Endothelial cell of umbilical vein (primary cell): ENCODE results near the gene WIF1. TPM values are rescaled to one million over a fixed set of nuclear protein-coding genes. Genes with fewer than 3 reads are reported as not detected.

Source experiments
- BruUV-seq: library from RNA; stranded (reverse); fragments of 400-500 nt; replicated peaks from 2 replicates; lab custom pipeline; 2021; lab: Mats Ljungman, UMichigan
- CTCF ChIA-PET: fragments of 300-600, 350-600 bp; sonication (Branson Sonifier 250); formaldehyde crosslinking; loops from one replicate; lab custom pipeline; 2021; ENCODE audit warnings: antibody characterized with exemption, inconsistent platforms; lab: Charles Lee
- POLR2A ChIA-PET: fragments of 300-600, 350-600 bp; sonication (Branson Sonifier 250); formaldehyde crosslinking; loops from one replicate; lab custom pipeline; 2021; ENCODE audit warnings: antibody characterized with exemption, inconsistent platforms; lab: Charles Lee
- DNase-seq: peaks from one replicate; pipeline ENCODE4 v3.0.0-alpha.2; 2011; ENCODE audit warnings: low read depth, low spot score
- FAIRE-seq: peaks from 2 replicates; lab custom pipeline; 2011; peaks lifted over from hg19 to GRCh38; lab: Jason Lieb, UNC
- H2AFZ ChIP-seq: 2 replicates; pipeline ENCODE4 v1.6.0; 2012; ENCODE audit warnings: low read depth, low read length, control low read depth, inconsistent platforms
- H3K27ac ChIP-seq: 2 replicates; pipeline ENCODE4 v1.5.1; 2011; ENCODE audit warnings: low read depth, mild to moderate bottlenecking, control low read depth, low read length, moderate library complexity; ENCODE audit not compliant: insufficient read depth
- H3K27me3 ChIP-seq, 2 experiments: 2 replicates each; pipeline versions ENCODE4 v1.6.0 to v1.6.1; 2011; ENCODE audit warnings: low read length in 2 of 2, mixed read lengths in 1 of 2; ENCODE audit not compliant: control insufficient read depth in 2 of 2, insufficient read depth in 2 of 2
- H3K36me3 ChIP-seq, 2 experiments: 2 replicates in 1 of 2; 3 replicates in 1 of 2; pipeline ENCODE4 v1.5.1; 2011; ENCODE audit warnings: low read length in 2 of 2, mild to moderate bottlenecking in 1 of 2, moderate library complexity in 1 of 2; ENCODE audit not compliant: control insufficient read depth in 2 of 2, insufficient read depth in 2 of 2; ENCODE audit errors: extremely low read depth in 1 of 2
- H3K4me1 ChIP-seq: 3 replicates; pipeline ENCODE4 v1.5.1; 2011; ENCODE audit warnings: mild to moderate bottlenecking, low read length; ENCODE audit not compliant: control insufficient read depth, insufficient read depth; ENCODE audit errors: extremely low read depth
- H3K4me2 ChIP-seq: 2 replicates; pipeline ENCODE4 v1.6.1; 2011; ENCODE audit warnings: low read length, control low read depth, mixed read lengths; ENCODE audit not compliant: insufficient read depth
- H3K4me3 ChIP-seq, 3 experiments: fragments of 200-600 bp in 1 of 3; sonication (generic), shearing (Covaris generic) in 1 of 3; replicated peaks in 1 of 3; 2 replicates each; pipeline ENCODE4 v1.5.1; 2011 to 2016; ENCODE audit warnings: control low read depth in 3 of 3, low read length in 3 of 3, mild to moderate bottlenecking in 2 of 3, inconsistent platforms in 1 of 3, low read depth in 1 of 3, moderate library complexity in 1 of 3; ENCODE audit not compliant: insufficient read depth in 1 of 3
- H3K79me2 ChIP-seq: 2 replicates; pipeline ENCODE4 v1.6.0; 2012; ENCODE audit warnings: low read length, inconsistent platforms; ENCODE audit not compliant: control insufficient read depth, insufficient read depth
- H3K9ac ChIP-seq: replicated peaks from 2 replicates; pipeline ENCODE3; 2011; ENCODE audit warnings: low read length, control low read depth; ENCODE audit not compliant: insufficient read depth; ENCODE audit errors: extremely low read depth
- H3K9me1 ChIP-seq: replicated peaks from 3 replicates; pipeline ENCODE4 v1.6.0; 2011; ENCODE audit warnings: mild to moderate bottlenecking, low read length; ENCODE audit not compliant: control insufficient read depth, insufficient read depth; ENCODE audit errors: extremely low read depth
- H3K9me3 ChIP-seq: replicated peaks from 2 replicates; pipeline ENCODE4 v1.5.1; 2012; ENCODE audit warnings: low read length, inconsistent platforms; ENCODE audit not compliant: control insufficient read depth, insufficient read depth
- H4K20me1 ChIP-seq: replicated peaks from 2 replicates; pipeline ENCODE3; 2011; ENCODE audit warnings: mild to moderate bottlenecking, low read length; ENCODE audit not compliant: control insufficient read depth, insufficient read depth; ENCODE audit errors: extremely low read depth
- EZH2 ChIP-seq: IDR thresholded peaks from 2 replicates; pipeline ENCODE4 v1.6.1; 2012; ENCODE audit warnings: borderline replicate concordance, low read depth, mild to moderate bottlenecking, moderate library complexity, low read length, inconsistent platforms; ENCODE audit not compliant: severe bottlenecking
- FOS ChIP-seq: IDR thresholded peaks from 2 replicates; pipeline ENCODE4 v1.6.1; 2011; ENCODE audit warnings: mild to moderate bottlenecking, low read length, moderate library complexity, borderline replicate concordance; ENCODE audit not compliant: insufficient read depth
- GATA2 ChIP-seq: IDR thresholded peaks from 2 replicates; pipeline ENCODE4 v1.7.0; 2011; ENCODE audit warnings: low read depth, mild to moderate bottlenecking, moderate library complexity, mixed read lengths, low read length; ENCODE audit not compliant: insufficient read length, insufficient read depth
- JUN ChIP-seq: IDR thresholded peaks from 2 replicates; pipeline ENCODE4 v1.6.1; 2011; ENCODE audit warnings: borderline replicate concordance, low read depth; ENCODE audit not compliant: insufficient read length, insufficient read depth
- MYC ChIP-seq: IDR thresholded peaks from one replicate; pipeline ENCODE4 v1.6.1; 2011; ENCODE audit warnings: mild to moderate bottlenecking, low read depth, low read length
- POLR2A ChIP-seq: IDR thresholded peaks from 2 replicates; pipeline ENCODE4 v1.6.1; 2012; ENCODE audit warnings: low read depth, mild to moderate bottlenecking, control low read depth, low read length
- POLR2AphosphoS5 ChIP-seq: IDR thresholded peaks from 2 replicates; pipeline ENCODE4 v1.6.1; 2012; ENCODE audit warnings: low read depth, mild to moderate bottlenecking, control low read depth, low read length, moderate library complexity; ENCODE audit not compliant: insufficient read depth
- dilution Hi-C: fragments of 300-500 bp; cut with MboI; formaldehyde crosslinking; loops from one replicate; pipeline ENCODE4 v1.15.0; 2019; ENCODE audit warnings: low sequenced_read_pairs; ENCODE audit not compliant: extremely low pct_ligation_motif_present
- intact Hi-C: fragments of 100-400 bp; cut with micrococcal nuclease; formaldehyde crosslinking; loops from one replicate; pipeline ENCODE4 v1.10.0; 2022
- polyA plus RNA-seq, 4 experiments: library from polyadenylated mRNA; depleted of rRNA in 3 of 4; stranded (reverse) in 3 of 4; unstranded in 1 of 4; fragments of >200 nt; gene quantifications; 2 replicates each; pipeline versions ENCODE4 v1.2.1 to v1.2.3, GENCODE V29; 2011 to 2012; ENCODE audit warnings: missing spikeins in 1 of 4
- total RNA-seq: library from RNA; stranded (reverse); gene quantifications from 2 replicates; pipeline ENCODE4 v1.2.3, GENCODE V29; 2021
- TF ChIP-seq, protein P1 (sequence below), 2 donors: IDR thresholded peaks; 1 replicate in 1 of 2; 2 replicates in 1 of 2; pipeline ENCODE4 v1.5.1; 2011; ENCODE audit warnings: low read length in 2 of 2, mild to moderate bottlenecking in 2 of 2, moderate library complexity in 2 of 2, control low read depth in 1 of 2, inconsistent platforms in 1 of 2, low read depth in 1 of 2; ENCODE audit not compliant: insufficient read depth in 1 of 2; ENCODE audit errors: extremely low read depth in 1 of 2
- TF ChIP-seq, protein P2 (sequence below): IDR thresholded peaks from 2 replicates; pipeline ENCODE4 v1.6.1; 2011; ENCODE audit not compliant: insufficient read depth, insufficient read length

The WIF1 gene
- total and polyA plus RNA-seq, 2 donors (not counting 3 experiments of a cell fraction or from before 2014, with no cell fraction given): not detected

DNA sequence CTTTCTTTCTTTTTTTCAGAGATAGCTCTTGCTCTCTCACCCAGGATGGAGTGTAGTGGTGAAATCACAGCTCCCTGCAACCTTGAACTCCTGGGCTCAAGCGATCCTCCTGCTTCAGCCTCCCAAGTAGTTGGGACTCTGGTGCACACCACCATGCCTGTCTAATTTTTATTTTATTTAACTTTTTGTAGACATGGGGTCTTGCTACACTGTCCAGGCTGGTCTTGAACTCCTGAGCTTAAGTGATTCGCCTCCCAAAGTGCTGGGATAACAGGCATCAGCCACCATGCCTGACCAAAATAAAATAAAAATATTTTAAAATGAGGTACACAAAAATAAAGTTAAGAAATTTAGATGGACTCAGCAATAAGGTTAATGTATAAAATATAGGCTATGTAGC is 43.1 kb upstream of the WIF1 start:
- POLR2A ChIA-PET: no interaction called here
- TF ChIP-seq POLR2A: no peak
- no peak for TF ChIP-seq EZH2
- TF ChIP-seq JUN: no peak
- TF ChIP-seq, protein P1, sequence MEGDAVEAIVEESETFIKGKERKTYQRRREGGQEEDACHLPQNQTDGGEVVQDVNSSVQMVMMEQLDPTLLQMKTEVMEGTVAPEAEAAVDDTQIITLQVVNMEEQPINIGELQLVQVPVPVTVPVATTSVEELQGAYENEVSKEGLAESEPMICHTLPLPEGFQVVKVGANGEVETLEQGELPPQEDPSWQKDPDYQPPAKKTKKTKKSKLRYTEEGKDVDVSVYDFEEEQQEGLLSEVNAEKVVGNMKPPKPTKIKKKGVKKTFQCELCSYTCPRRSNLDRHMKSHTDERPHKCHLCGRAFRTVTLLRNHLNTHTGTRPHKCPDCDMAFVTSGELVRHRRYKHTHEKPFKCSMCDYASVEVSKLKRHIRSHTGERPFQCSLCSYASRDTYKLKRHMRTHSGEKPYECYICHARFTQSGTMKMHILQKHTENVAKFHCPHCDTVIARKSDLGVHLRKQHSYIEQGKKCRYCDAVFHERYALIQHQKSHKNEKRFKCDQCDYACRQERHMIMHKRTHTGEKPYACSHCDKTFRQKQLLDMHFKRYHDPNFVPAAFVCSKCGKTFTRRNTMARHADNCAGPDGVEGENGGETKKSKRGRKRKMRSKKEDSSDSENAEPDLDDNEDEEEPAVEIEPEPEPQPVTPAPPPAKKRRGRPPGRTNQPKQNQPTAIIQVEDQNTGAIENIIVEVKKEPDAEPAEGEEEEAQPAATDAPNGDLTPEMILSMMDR (IDR thresholded peaks at IDR 0.05; ENCODE audit: extremely low read depth in 1 of 2, insufficient read depth in 1 of 2, low read depth in 1 of 2, low read length in 2 of 2): no peak
- TF ChIP-seq MYC: no peak
- no peak for TF ChIP-seq FOS
- TF ChIP-seq, protein P2, sequence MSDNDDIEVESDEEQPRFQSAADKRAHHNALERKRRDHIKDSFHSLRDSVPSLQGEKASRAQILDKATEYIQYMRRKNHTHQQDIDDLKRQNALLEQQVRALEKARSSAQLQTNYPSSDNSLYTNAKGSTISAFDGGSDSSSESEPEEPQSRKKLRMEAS: no peak
- TF ChIP-seq POLR2AphosphoS5: no peak
- TF ChIP-seq GATA2: no peak
- Histone ChIP-seq H3K4me2 (no peak overlapping the region), H3K36me3 (no peaks in the 10 kb centered on the region), H3K9me3 (no peaks in the 10 kb centered on the region), H3K79me2 (peaks cover 3% of the 10 kb centered on the region), H3K4me1 (peaks cover 7% of the 10 kb centered on the region), H3K27me3 (peaks cover 0 to 2% of the 10 kb centered on the region in 2 experiments), H3K27ac (no peak overlapping the region), H4K20me1 (no peaks in the 10 kb centered on the region), H3K9me1 (no peaks in the 10 kb centered on the region), H2AFZ (no peak overlapping the region), H3K4me3 (no peak overlapping the region), H3K9ac (no peak overlapping the region)
- CTCF ChIA-PET: interaction anchor here (0.6 to 0.8 kb wide), 2 partner anchors 27 to 68 kb away, joined by 3 to 4 read pairs; no protein-coding TSS in a partner anchor
- FAIRE-seq (no peak), DNase-seq (no peak)
- dilution Hi-C loops (no loop called here), intact Hi-C loops (no loop called here)
- BruUV-seq: no TSS peak
